Heart right ventricle (tissue), 16 donors: ENCODE results near the gene ARHGAP12. TPM values are rescaled to one million over a fixed set of nuclear protein-coding genes. Genes with fewer than 3 reads are reported as not detected.

Experiments
- ATAC-seq, 8 donors: fragments of 200-7000 bp; cut with Tn5 transposase; one replicate each; pipeline ENCODE4 v1.9.1; 2020; ENCODE audit warnings: mild to moderate bottlenecking in 8 of 8, moderate library complexity in 8 of 8, moderate number of reproducible peaks in 1 of 8
- DNase-seq, 2 donors: peaks; one replicate each; pipeline ENCODE4 v3.0.0-alpha.2; 2020
- H3K27ac ChIP-seq, 10 donors: fragments of 200-600 bp; sonication (generic) in 2 of 10; one replicate each; pipeline versions ENCODE4 v1.5.0 to v1.8.0; 2020 to 2022; ENCODE audit warnings: mild to moderate bottlenecking in 3 of 10
- H3K27me3 ChIP-seq, 7 donors: fragments of 200-600 bp; one replicate each; pipeline ENCODE4 v1.8.0; 2021 to 2022; ENCODE audit warnings: mild to moderate bottlenecking in 2 of 7
- H3K36me3 ChIP-seq, 9 donors: fragments of 200-600 bp; sonication (generic) in 1 of 9; one replicate each; pipeline versions ENCODE4 v1.5.0 to v1.8.0; 2020 to 2022; ENCODE audit warnings: mild to moderate bottlenecking in 2 of 9
- H3K4me1 ChIP-seq, 9 donors: fragments of 200-600 bp; sonication (generic) in 1 of 9; one replicate each; pipeline versions ENCODE4 v1.5.0 to v1.8.0; 2020 to 2022; ENCODE audit warnings: mild to moderate bottlenecking in 4 of 9
- H3K4me3 ChIP-seq, 10 donors: fragments of 200-600 bp; sonication (generic) in 2 of 10; one replicate each; pipeline versions ENCODE4 v1.5.0 to v1.8.0; 2020 to 2022; ENCODE audit warnings: mild to moderate bottlenecking in 7 of 10, moderate library complexity in 2 of 10
- H3K9me3 ChIP-seq, 11 donors: fragments of 200-600 bp in 10 of 11; sonication (generic) in 2 of 11; one replicate each; pipeline versions ENCODE4 v1.5.0 to v1.8.0; 2013 to 2022; ENCODE audit warnings: mild to moderate bottlenecking in 2 of 11, control low read depth in 1 of 11, moderate library complexity in 1 of 11
- CTCF ChIP-seq, 9 donors: fragments of 200-600 bp; sonication (generic) in 2 of 9; IDR thresholded peaks; one replicate each; pipeline versions ENCODE4 v1.5.0 to v1.8.0; 2021 to 2022; ENCODE audit warnings: antibody characterized with exemption in 9 of 9, mild to moderate bottlenecking in 5 of 9, moderate library complexity in 1 of 9
- WGBS, 2 donors: extraction: QIAGEN DNeasy Blood & Tissue Kit; methylation state at CpG; one replicate each; pipeline ENCODE4 v1.1.7; 2013; ENCODE audit warnings: inconsistent platforms in 1 of 2; 5-methylcytosine and 5-hydroxymethylcytosine counted together
- intact Hi-C, 10 donors: fragments of 100-400 bp; cut with DNase I; formaldehyde crosslinking; loops; one replicate each; pipeline versions ENCODE4 v1.11.1 to v1.14.2; 2022
- long read RNA-seq, 3 donors: library from polyadenylated mRNA; unstranded; transcript quantifications; one replicate each; pipeline ENCODE4 v2.0.0, GENCODE V29; 2020 to 2021
- polyA plus RNA-seq, 2 donors: library from polyadenylated mRNA; stranded (reverse); fragments of 200-250 nt; gene quantifications; one replicate each; pipeline ENCODE4 v1.2.3, GENCODE V29; 2013
- total RNA-seq, 10 donors: library from RNA; stranded (reverse); fragmentation: NEBNext Ultra II Directional in 3 of 10; extraction: Animal tissue kit (Norgen Biotek cat#: 25700) in 3 of 10; gene quantifications; one replicate each; pipeline versions ENCODE4 v1.2.1 to v1.2.4, GENCODE V29; 2021 to 2023
- donor health status: Arrhythmogenic right ventricular cardiomyopathy.
- donor health status: ischemic (EF 13 %, LVEDD 7.1; RV severe dilation, severe dysfunction).
- donor health status: healthy with polysubstance abuse.
- donor health status: DM: no; HTN: yes; CAD: no.
- donor health status: DM: no; HTN: no; CAD: no.
- donor health status: ischemic (EF 25% LVEDD 6.9; RV normal size, moderate dysfunction).
- donor health status: ischemic (EF 25% LVEDD 5.7; RV mildly dilated, moderate dysfunction).
- donor health status: healthy.
- donor health status: DM: yes; HTN: yes; CAD: no.
- donor health status: Ischemic cardiomyopathy.
- donor health status: ischemic (EF 35%, LVEDD 5.7; RV mildly dilated, moderate dysfunction).
- donor health status: nonischemic (EF 11% LVEDD 7.7; RV severe dilation, severe dysfunction).
- donor health status: DM: yes; HTN: yes; CAD: no.
- donor health status: PGD.
- donor health status: ischemic (EF 29% LVEDD 5.4; RV normal size, mild dysfunction).
- donor health status: nonischemic (EF 23%, LVEDD 6.1; RV moderate dilation, normal function).

The ARHGAP12 gene
- total RNA-seq (10 to 100 TPM; 16.7 to 25.6 (median 21.0) TPM), polyA plus RNA-seq (10 to 100 TPM in 1 of 2 donors, 1 to 10 TPM in 1; 7.6 to 35.2 TPM)
- long read RNA-seq, donor 1, full-length matches to known transcripts = 3 of 5 reads
- long read RNA-seq, donor 1, partial matches to known transcripts = 1 of 5 reads
- long read RNA-seq, donor 1, other reads (novel, unspliced or antisense) = 1 of 5 reads
- long read RNA-seq, donor 2, full-length matches to known transcripts = 2 of 11 reads
- long read RNA-seq, donor 2, partial matches to known transcripts = 3 of 11 reads
- long read RNA-seq, donor 2, other reads (novel, unspliced or antisense) = 6 of 11 reads
- long read RNA-seq, donor 3, full-length matches to known transcripts = 4 of 17 reads
- long read RNA-seq, donor 3, partial matches to known transcripts = 9 of 17 reads
- long read RNA-seq, donor 3, other reads (novel, unspliced or antisense) = 4 of 17 reads

GRCh38 chr10:31928549-31929260 is at the start of gene ARHGAP12:
ARHGAP12 (minus strand) TSS chr10:31928831; CDS start chr10:31908855, 19,976 bp downstream.
- intact Hi-C loops = loop anchor here in 6 of 10 donors (2.0 to 10.0 kb wide), 5 partner anchors 61 to 418 kb away; partner anchors contain the start of gene EPC1 (in 1 of the 6)
- peak within 1 kb of the TSS; percentile 53 to 96 (median 89) for H3K4me3 ChIP-seq
- H3K4me1 ChIP-seq = peaks cover 6 to 42% (median 25%) of the 10 kb centered on the region in 9 donors
- TF ChIP-seq CTCF (IDR thresholded peaks at IDR 0.05) = no peak
- peak within 1 kb of the TSS; percentile 90 to 98 (median 97) for H3K27ac ChIP-seq
- ATAC-seq (peak; percentile 95 to 98 (median 97)), DNase-seq (peak; percentile 91 to 94)
- no peaks in the 10 kb centered on the region for H3K36me3 ChIP-seq
- no peaks in the 10 kb centered on the region for H3K9me3 ChIP-seq
- 0 to 1% methylated on average over 58 to 92 of the region's 92 CpGs for WGBS, 2 donors
- H3K27me3 ChIP-seq = no peaks in the 10 kb centered on the region

- Histone ChIP-seq H3K36me3 (no peaks in the 10 kb centered on the region), H3K4me3 (no peak overlapping the region), H3K27ac (peak overlapping the region in 1 of 10 donors; percentile 68), H3K9me3 (peaks cover 0 to 4% (median 0%) of the 10 kb centered on the region in 11 donors), H3K4me1 (peaks cover 0 to 25% (median 0%) of the 10 kb centered on the region in 9 donors), H3K27me3 (peaks cover 0 to 13% (median 0%) of the 10 kb centered on the region in 7 donors)
- ATAC-seq = no peak
- intact Hi-C loops = no loop called here
- no peak for TF ChIP-seq CTCF (IDR thresholded peaks at IDR 0.05)
- no peak for DNase-seq
- 68 to 73% methylated on average over 2 of the region's 2 CpGs for WGBS, 2 donors
Measured at GRCh38 chr10:31978156-31978483, 49.5 kb upstream of the ARHGAP12 start.

GRCh38 chr10:31977440-31978155 is 49.0 kb upstream of the ARHGAP12 start:
- Histone ChIP-seq H3K27me3 (peaks cover 0 to 13% (median 0%) of the 10 kb centered on the region in 7 donors), H3K4me3 (no peak overlapping the region), H3K36me3 (no peaks in the 10 kb centered on the region), H3K4me1 (peaks cover 0 to 27% (median 0%) of the 10 kb centered on the region in 9 donors), H3K9me3 (peaks cover 0 to 4% (median 0%) of the 10 kb centered on the region in 11 donors), H3K27ac (peak overlapping the region in 1 of 10 donors; percentile 68)
- no peak for TF ChIP-seq CTCF (IDR thresholded peaks at IDR 0.05)
- ATAC-seq (peak in 6 of 8 donors; percentile 22 to 75 (median 52)), DNase-seq (no peak)
- intact Hi-C loops = no loop called here
- WGBS, 2 donors = 56 to 69% methylated on average over 5 of the region's 5 CpGs
